HepG2 (cell line): ENCODE results near the gene SLC25A20. TPM values are rescaled to one million over a fixed set of nuclear protein-coding genes. Genes with fewer than 3 reads are reported as not detected.

Experiments used
- ATAD3A ChIP-seq: sonication (generic); formaldehyde crosslinking; IDR thresholded peaks from 2 replicates; pipeline ENCODE4 v1.4.0; 2020; ENCODE audit warnings: missing genetic modification reagents
- ATF3 ChIP-seq: sonication (generic); formaldehyde crosslinking; IDR thresholded peaks from 2 replicates; pipeline ENCODE4 v1.4.0; 2020; ENCODE audit warnings: missing genetic modification reagents
- BORCS8-MEF2B ChIP-seq: sonication (generic); formaldehyde crosslinking; IDR thresholded peaks from 2 replicates; pipeline ENCODE4 v1.8.0; 2022; ENCODE audit warnings: mild to moderate bottlenecking, missing genetic modification reagents
- FOXP1 ChIP-seq, 2 experiments: fragments of 450-650 bp in 1 of 2; IDR thresholded peaks; 2 replicates each; pipeline ENCODE4 v1.6.1; 2017 to 2018; ENCODE audit warnings: antibody characterized with exemption in 1 of 2
- HES4 ChIP-seq: sonication (generic); formaldehyde crosslinking; IDR thresholded peaks from 2 replicates; pipeline ENCODE4 v1.9.0; 2021; ENCODE audit warnings: mild to moderate bottlenecking, missing genetic modification reagents, borderline replicate concordance
- KAT2B ChIP-seq: fragments of 150-350 bp; IDR thresholded peaks from 2 replicates; pipeline ENCODE4 v1.6.1; 2014; ENCODE audit warnings: low read depth, low read length, borderline replicate concordance
- NFE2L2 ChIP-seq: fragments of 150-350 bp; IDR thresholded peaks from 2 replicates; pipeline ENCODE4 v1.6.1; 2014; ENCODE audit warnings: low read length
- PCBP2 ChIP-seq: fragments of 200-400 bp; formaldehyde crosslinking; optimal IDR thresholded peaks from 2 replicates; pipeline ENCODE3; 2018; ENCODE audit warnings: low read length, low read depth; ENCODE audit not compliant: poor library complexity, severe bottlenecking
- PRDM10 ChIP-seq: sonication (generic); formaldehyde crosslinking; IDR thresholded peaks from 2 replicates; pipeline ENCODE4 v1.4.0; 2020; ENCODE audit warnings: low read depth, missing genetic modification reagents
- SMC3 ChIP-seq: IDR thresholded peaks from 2 replicates; pipeline ENCODE4 v1.6.1; 2011; ENCODE audit warnings: low read length, improper control_type of control experiment
- ZMAT5 ChIP-seq: sonication (generic); formaldehyde crosslinking; IDR thresholded peaks from 2 replicates; pipeline ENCODE4 v1.5.0; 2020; ENCODE audit warnings: mild to moderate bottlenecking, low read depth, missing genetic modification reagents, borderline replicate concordance
- ZNF205 ChIP-seq: IDR thresholded peaks from 2 replicates; pipeline ENCODE4 v1.6.1; 2018; ENCODE audit warnings: missing biosample characterization, missing genetic modification reagents
- ZNF407 ChIP-seq: sonication (generic); formaldehyde crosslinking; IDR thresholded peaks from one replicate; pipeline ENCODE4 v1.5.1; 2020; ENCODE audit warnings: mild to moderate bottlenecking, missing genetic modification reagents; ENCODE audit errors: not compliant biosample characterization
- ZNF44 ChIP-seq: sonication (generic); formaldehyde crosslinking; IDR thresholded peaks from 2 replicates; pipeline ENCODE4 v1.5.1; 2020; ENCODE audit warnings: mild to moderate bottlenecking, missing genetic modification reagents
- ZNF556 ChIP-seq: sonication (generic); formaldehyde crosslinking; IDR thresholded peaks from 2 replicates; pipeline ENCODE4 v1.4.0; 2020; ENCODE audit warnings: mild to moderate bottlenecking, missing genetic modification reagents, borderline replicate concordance
- ZNF616 ChIP-seq: sonication (generic); formaldehyde crosslinking; IDR thresholded peaks from 2 replicates; pipeline ENCODE4 v1.5.0; 2020; ENCODE audit warnings: low read depth, mild to moderate bottlenecking, missing genetic modification reagents
- polyA plus RNA-seq, 8 experiments: library from polyadenylated mRNA; depleted of rRNA in 3 of 8; stranded (reverse) in 7 of 8; unstranded in 1 of 8; fragments of >200 nt; fragmentation: Illumina TruSeq in 4 of 8; extraction: Trizol in 4 of 8; gene quantifications; 2 replicates each; pipeline versions ENCODE4 v1.2.1 to v1.2.3, GENCODE V29; 2011 to 2016; ENCODE audit warnings: low read depth in 4 of 8, missing spikeins in 1 of 8, mixed read lengths in 1 of 8; ENCODE audit not compliant: insufficient read depth in 1 of 8
- total RNA-seq, 5 experiments: library from RNA; depleted of rRNA; stranded (reverse); fragments of >200 nt; fragmentation: Illumina TruSeq; extraction: Trizol; gene quantifications; 2 replicates each; pipeline ENCODE4 v1.2.3, GENCODE V29; 2016; ENCODE audit warnings: low read depth in 1 of 5

Gene SLC25A20
- total and polyA plus RNA-seq, 2 of the 13 experiments (the other 11 are each of a cell fraction or from before 2014, with no cell fraction given) = 21.1 to 26.6 TPM

- TF ChIP-seq PRDM10 = 0 out of 2 replicates have a peak, but pooled peaks have one; percentile 19
- TF ChIP-seq BORCS8-MEF2B = peak; percentile 7; the same call in 1 of the 2 replicates
- TF ChIP-seq ATF3 (CRISPR knock-in tag) = peak; percentile 54
- no peak for TF ChIP-seq PCBP2
- no peak for TF ChIP-seq ZNF556 (CRISPR knock-in tag)
- no peak for TF ChIP-seq ZMAT5
- peak; percentile 80 for TF ChIP-seq ZNF407
- 0 out of 2 replicates have a peak, but pooled peaks have one; percentile 11 for TF ChIP-seq ZNF616 (CRISPR knock-in tag)
- no peak for TF ChIP-seq NFE2L2
- no peak for TF ChIP-seq SMC3
- TF ChIP-seq FOXP1 (IDR thresholded peaks at IDR 0.05) = no peak
- TF ChIP-seq FOXP1 (CRISPR knock-in tag; IDR thresholded peaks at IDR 0.05) = no peak
- no peak for TF ChIP-seq ATAD3A (CRISPR knock-in tag)
- TF ChIP-seq ZNF44 (CRISPR knock-in tag) = no peak
- no peak for TF ChIP-seq KAT2B
- peak; percentile 65; the same call in 1 of the 2 replicates for TF ChIP-seq HES4 (CRISPR knock-in tag)
- TF ChIP-seq ZNF205 (CRISPR knock-in tag) = peak; percentile 94
Observed at GRCh38 chr3:48918388-48919214, 19.9 kb upstream of the SLC25A20 start, which contains the start of gene ARIH2 (continued).
